ENCODE data around the gene SLC6A6.
A peak's percentile ranks its signal among the peaks of the same experiment; 100 is the strongest.

Gene SLC6A6

DNA sequence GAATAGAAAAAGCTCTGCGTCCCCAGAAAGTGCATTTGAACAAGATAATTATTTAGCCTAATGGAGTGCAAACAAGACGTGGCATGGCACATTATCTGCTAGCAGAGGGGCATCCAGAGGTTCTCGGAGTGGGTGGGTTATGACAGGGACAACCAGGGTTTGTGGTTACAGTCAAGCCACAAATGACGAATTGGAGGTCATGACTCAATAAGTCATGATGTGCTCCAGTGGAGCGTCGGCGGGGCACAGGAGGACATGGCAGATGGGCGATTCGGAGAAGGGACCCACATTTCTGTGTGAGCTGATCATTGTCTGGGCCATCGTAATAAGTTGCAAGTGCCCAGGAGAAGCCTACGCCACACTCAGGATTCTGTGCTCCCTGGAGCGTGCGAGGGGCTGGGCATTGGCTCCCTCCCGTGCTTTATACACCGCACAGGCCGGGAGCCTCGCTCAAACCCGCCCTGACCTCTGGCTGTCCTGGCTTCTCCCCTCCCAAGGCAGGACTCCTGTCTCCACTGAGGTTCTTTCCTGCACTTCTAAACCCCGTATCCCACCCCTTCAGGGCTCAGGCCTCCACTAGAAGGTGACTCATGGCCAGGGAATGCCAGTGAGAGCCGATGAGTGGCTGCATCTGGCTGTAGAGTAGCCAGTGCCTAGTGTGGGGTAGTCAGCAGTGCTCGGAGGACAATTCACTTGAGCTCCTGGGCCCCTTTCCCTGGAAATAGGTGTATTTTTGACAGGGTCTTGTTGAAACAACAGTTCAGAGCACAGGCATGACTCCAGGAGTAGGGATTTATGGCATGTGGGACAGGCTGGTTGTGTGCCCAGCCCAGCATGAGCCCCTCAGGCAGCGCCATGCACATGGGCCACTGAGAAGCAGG is 70.3 kb downstream of the SLC6A6 start:
- H3K4me2 ChIP-seq, result peak overlapping the region in 10 of 11 experiments; percentile 4 to 76 (median 62); a peak in 19 of 22 replicates
- H3K27me3 ChIP-seq, result peaks cover 0 to 68% (median 8%) of the 10 kb centered on the region in 11 experiments; a peak in 11 of 22 replicates
- no peak overlapping the region for H3K27ac ChIP-seq
- H3K4me3 ChIP-seq, result no peak overlapping the region
- H3K4me1 ChIP-seq, result peaks cover 16 to 24% (median 19%) of the 10 kb centered on the region in 10 experiments
- peak overlapping the region in 3 of 11 experiments; percentile 8 to 48 (median 8); a peak in 2 of 22 replicates for H3K9ac ChIP-seq
- TF ChIP-seq Cebpa-rat (IDR thresholded peaks at IDR 0.05), result no peak
- H4K20me1 ChIP-seq, result peaks cover 16 to 100% (median 94%) of the 10 kb centered on the region in 11 experiments; a peak in 21 of 22 replicates
- peaks cover 78 to 100% (median 93%) of the 10 kb centered on the region in 11 experiments for H3K36me3 ChIP-seq
- H3K9me3 ChIP-seq (replicated peaks in 1 of 11), result no peaks in the 10 kb centered on the region

- peaks cover 0 to 68% (median 8%) of the 10 kb centered on the region in 11 experiments; a peak in 11 of 22 replicates for H3K27me3 ChIP-seq
- H3K36me3 ChIP-seq, result peaks cover 83 to 100% (median 96%) of the 10 kb centered on the region in 11 experiments
- no peak overlapping the region for H3K4me3 ChIP-seq
- no peak overlapping the region for H3K4me2 ChIP-seq
- TF ChIP-seq Cebpa-rat (IDR thresholded peaks at IDR 0.05), result no peak
- H3K9ac ChIP-seq, result no peak overlapping the region
- no peaks in the 10 kb centered on the region for H3K9me3 ChIP-seq (replicated peaks in 1 of 11)
- H3K4me1 ChIP-seq, result peaks cover 16 to 24% (median 19%) of the 10 kb centered on the region in 10 experiments
- H3K27ac ChIP-seq, result no peak overlapping the region
- peaks cover 16 to 100% (median 96%) of the 10 kb centered on the region in 11 experiments; a peak in 21 of 22 replicates for H4K20me1 ChIP-seq
These were observed 71.0 kb downstream of the SLC6A6 start for GRCh38 chr3:14473411-14473891.

- peaks cover 16 to 24% (median 19%) of the 10 kb centered on the region in 10 experiments for H3K4me1 ChIP-seq
- no peak overlapping the region for H3K9ac ChIP-seq
- H4K20me1 ChIP-seq, result peaks cover 16 to 100% (median 93%) of the 10 kb centered on the region in 11 experiments; a peak in 21 of 22 replicates
- H3K4me3 ChIP-seq, result no peak overlapping the region
- H3K36me3 ChIP-seq, result peaks cover 83 to 100% (median 96%) of the 10 kb centered on the region in 11 experiments
- H3K4me2 ChIP-seq, result no peak overlapping the region
- H3K27ac ChIP-seq, result no peak overlapping the region
- H3K9me3 ChIP-seq (replicated peaks in 1 of 11), result no peaks in the 10 kb centered on the region
- no peak for TF ChIP-seq Cebpa-rat (IDR thresholded peaks at IDR 0.05)
- H3K27me3 ChIP-seq, result peaks cover 0 to 61% (median 8%) of the 10 kb centered on the region in 11 experiments; a peak in 11 of 22 replicates
These were observed 72.1 kb downstream of the SLC6A6 start for GRCh38 chr3:14474363-14475081.

GRCh38 chr3:14475621-14476020 is 73.2 kb downstream of the SLC6A6 start:
- Histone ChIP-seq H4K20me1 (peaks cover 13 to 100% (median 87%) of the 10 kb centered on the region in 11 experiments; a peak in 21 of 22 replicates), H3K9ac (no peak overlapping the region), H3K27ac (no peak overlapping the region), H3K27me3 (peaks cover 0 to 50% (median 8%) of the 10 kb centered on the region in 11 experiments; a peak in 10 of 22 replicates), H3K36me3 (peaks cover 82 to 100% (median 96%) of the 10 kb centered on the region in 11 experiments), H3K4me1 (peaks cover 16 to 22% (median 19%) of the 10 kb centered on the region in 10 experiments), H3K9me3 (replicated peaks in 1 of 11) (no peaks in the 10 kb centered on the region), H3K4me3 (no peak overlapping the region), H3K4me2 (no peak overlapping the region)
- TF ChIP-seq Cebpa-rat (IDR thresholded peaks at IDR 0.05), result no peak

GRCh38 chr3:14476583-14477265 is 74.3 kb downstream of the SLC6A6 start:
- Histone ChIP-seq H3K36me3 (peaks cover 84 to 100% (median 99%) of the 10 kb centered on the region in 11 experiments), H3K9ac (no peak overlapping the region), H3K27me3 (peaks cover 0 to 39% (median 8%) of the 10 kb centered on the region in 11 experiments; a peak in 10 of 22 replicates), H4K20me1 (peaks cover 5 to 100% (median 81%) of the 10 kb centered on the region in 11 experiments; a peak in 21 of 22 replicates), H3K9me3 (replicated peaks in 1 of 11) (no peaks in the 10 kb centered on the region), H3K4me1 (peaks cover 6 to 14% (median 12%) of the 10 kb centered on the region in 10 experiments; a peak in 19 of 20 replicates), H3K4me2 (no peak overlapping the region), H3K4me3 (no peak overlapping the region), H3K27ac (no peak overlapping the region)
- TF ChIP-seq Cebpa-rat (IDR thresholded peaks at IDR 0.05), result no peak

DNA sequence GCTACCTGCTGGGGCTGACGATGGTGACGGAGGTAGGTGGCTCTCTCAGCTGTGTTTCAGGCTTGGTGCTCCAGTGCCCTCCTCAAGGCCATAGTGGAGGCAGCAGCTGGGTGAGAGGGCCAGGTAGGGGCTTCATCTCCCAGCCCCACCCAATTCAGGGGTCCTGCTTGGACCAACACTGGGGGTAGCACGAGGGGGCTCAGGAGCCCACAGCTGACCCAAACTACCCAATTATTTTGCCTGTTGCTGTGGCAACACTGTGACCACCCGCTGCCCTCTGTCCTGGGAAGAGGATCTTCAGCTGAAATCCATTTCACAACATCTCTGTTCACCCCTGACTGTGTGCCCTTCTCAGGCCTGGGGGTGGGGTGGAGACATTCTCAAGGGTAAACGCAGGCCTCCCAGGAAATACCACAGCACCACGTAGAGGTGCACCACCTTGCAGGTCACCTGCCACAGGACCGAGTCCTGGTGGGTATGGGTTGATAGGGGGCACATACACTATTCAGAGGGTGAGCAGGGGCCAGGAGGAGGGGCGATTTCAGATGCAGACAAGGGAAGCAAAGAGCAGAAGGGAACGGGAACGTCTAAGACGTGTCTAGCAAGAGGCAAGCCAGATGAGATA is 75.0 kb downstream of the SLC6A6 start:
- peaks cover 0 to 100% (median 79%) of the 10 kb centered on the region in 11 experiments; a peak in 20 of 22 replicates for H4K20me1 ChIP-seq

GRCh38 chr3:14478956-14479550 is 76.6 kb downstream of the SLC6A6 start:
- no peak overlapping the region for H3K4me2 ChIP-seq
- H4K20me1 ChIP-seq, result peaks cover 0 to 100% (median 70%) of the 10 kb centered on the region in 11 experiments; a peak in 19 of 22 replicates
- H3K9me3 ChIP-seq (replicated peaks in 1 of 11), result no peaks in the 10 kb centered on the region
- no peak overlapping the region for H3K27ac ChIP-seq
- no peaks in the 10 kb centered on the region for H3K4me1 ChIP-seq
- peaks cover 0 to 18% (median 0%) of the 10 kb centered on the region in 11 experiments; a peak in 5 of 22 replicates for H3K27me3 ChIP-seq
- no peak overlapping the region for H3K9ac ChIP-seq
- peaks cover 92 to 100% (median 100%) of the 10 kb centered on the region in 11 experiments for H3K36me3 ChIP-seq
- TF ChIP-seq Cebpa-rat (IDR thresholded peaks at IDR 0.05), result no peak
- H3K4me3 ChIP-seq, result no peak overlapping the region

More for the DNA sequence above, 75.0 kb downstream of the SLC6A6 start:
- H3K9ac ChIP-seq, result no peak overlapping the region
- TF ChIP-seq Cebpa-rat (IDR thresholded peaks at IDR 0.05), result no peak
- peaks cover 0 to 34% (median 5%) of the 10 kb centered on the region in 11 experiments; a peak in 10 of 22 replicates for H3K27me3 ChIP-seq
- no peak overlapping the region for H3K4me3 ChIP-seq
- H3K4me2 ChIP-seq, result no peak overlapping the region
- peaks cover 0 to 7% (median 5%) of the 10 kb centered on the region in 10 experiments; a peak in 17 of 20 replicates for H3K4me1 ChIP-seq
- no peaks in the 10 kb centered on the region for H3K9me3 ChIP-seq (replicated peaks in 1 of 11)
- no peak overlapping the region for H3K27ac ChIP-seq
- H3K36me3 ChIP-seq, result peaks cover 88 to 100% (median 100%) of the 10 kb centered on the region in 11 experiments

Measured in BLaER1 treated with 17β-estradiol and CSF1 and Interleukin-3, amounts not matched to agents 10 nM and 100 nM (cell line).